ENCODE results near the gene DNALI1.
A peak's percentile ranks its signal among the peaks of the same experiment; 100 is the strongest.

The DNALI1 gene

GRCh38 chr1:37601441-37601840 lies 44.7 kb downstream of the DNALI1 start:
- no peak for DNase-seq (ENCODE audit: low spot score)

GRCh38 chr1:37602750-37603694 lies 46.3 kb downstream of the DNALI1 start:
- DNase-seq (ENCODE audit: low spot score) = peak; percentile 63

- no peak for DNase-seq (ENCODE audit: low spot score)
Observed at GRCh38 chr1:37605061-37605650, 48.4 kb downstream of the DNALI1 start.

- DNase-seq (ENCODE audit: low spot score) = peak; percentile 58
Observed at GRCh38 chr1:37605806-37606474, 49.2 kb downstream of the DNALI1 start.

GRCh38 chr1:37606481-37607263 lies 49.9 kb downstream of the DNALI1 start:
- DNase-seq (ENCODE audit: low spot score) = peak; percentile 70

GRCh38 chr1:37609002-37609401 lies 52.3 kb downstream of the DNALI1 start:
- DNase-seq (ENCODE audit: low spot score) = no peak

- DNase-seq (ENCODE audit: low spot score) = no peak
Observed at GRCh38 chr1:37609994-37610393, 53.3 kb downstream of the DNALI1 start.

- no peak for DNase-seq (ENCODE audit: low spot score)
Observed at GRCh38 chr1:37612186-37612585, 55.4 kb downstream of the DNALI1 start.

- no peak for DNase-seq (ENCODE audit: low spot score)
Observed at GRCh38 chr1:37614105-37614504, 57.4 kb downstream of the DNALI1 start.

GRCh38 chr1:37616330-37616729 lies 59.6 kb downstream of the DNALI1 start:
- DNase-seq (ENCODE audit: low spot score) = no peak

All from AG20443 (cell line).